ENCODE data around the gene HCFC2. TPM values are rescaled to one million over a fixed set of nuclear protein-coding genes. Genes with fewer than 3 reads are reported as not detected.

Gene HCFC2
- total RNA-seq, 1 donor from 2014 or later, result 28.7 TPM

DNA sequence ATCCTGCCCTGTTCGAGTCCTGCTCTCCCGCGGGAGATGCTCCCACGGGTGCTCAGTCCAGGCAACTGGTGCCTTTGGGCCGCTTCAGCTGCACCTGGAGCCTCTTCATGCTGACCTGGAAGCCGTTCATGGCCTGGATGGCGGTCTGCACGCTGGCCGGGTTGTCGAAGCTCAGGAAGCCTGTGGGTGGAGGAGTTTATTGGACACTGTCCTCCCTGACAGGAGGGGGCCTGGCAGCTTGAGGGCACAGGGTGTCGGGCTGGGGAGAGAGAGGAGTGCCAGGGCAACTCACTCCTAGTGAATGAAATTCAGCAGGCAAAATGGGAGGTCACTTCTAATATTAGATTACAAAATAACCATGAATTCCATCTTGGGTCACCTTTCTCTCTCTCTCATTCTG is 83.0 kb downstream of the HCFC2 start:
- Histone ChIP-seq H3K4me1 (no peaks in the 10 kb centered on the region), H3K4me3 (no peak overlapping the region), H3K27me3 (no peaks in the 10 kb centered on the region), H3K9me3 (no peaks in the 10 kb centered on the region), H3K27ac (no peak overlapping the region), H3K36me3 (no peaks in the 10 kb centered on the region)
- TF ChIP-seq POLR2AphosphoS5 (IDR thresholded peaks at IDR 0.05; ENCODE audit: insufficient read depth in 1 of 2, low read depth in 1 of 2) (no peak), POLR2A (IDR thresholded peaks at IDR 0.05) (no peak)
- TF ChIP-seq, protein P1, sequence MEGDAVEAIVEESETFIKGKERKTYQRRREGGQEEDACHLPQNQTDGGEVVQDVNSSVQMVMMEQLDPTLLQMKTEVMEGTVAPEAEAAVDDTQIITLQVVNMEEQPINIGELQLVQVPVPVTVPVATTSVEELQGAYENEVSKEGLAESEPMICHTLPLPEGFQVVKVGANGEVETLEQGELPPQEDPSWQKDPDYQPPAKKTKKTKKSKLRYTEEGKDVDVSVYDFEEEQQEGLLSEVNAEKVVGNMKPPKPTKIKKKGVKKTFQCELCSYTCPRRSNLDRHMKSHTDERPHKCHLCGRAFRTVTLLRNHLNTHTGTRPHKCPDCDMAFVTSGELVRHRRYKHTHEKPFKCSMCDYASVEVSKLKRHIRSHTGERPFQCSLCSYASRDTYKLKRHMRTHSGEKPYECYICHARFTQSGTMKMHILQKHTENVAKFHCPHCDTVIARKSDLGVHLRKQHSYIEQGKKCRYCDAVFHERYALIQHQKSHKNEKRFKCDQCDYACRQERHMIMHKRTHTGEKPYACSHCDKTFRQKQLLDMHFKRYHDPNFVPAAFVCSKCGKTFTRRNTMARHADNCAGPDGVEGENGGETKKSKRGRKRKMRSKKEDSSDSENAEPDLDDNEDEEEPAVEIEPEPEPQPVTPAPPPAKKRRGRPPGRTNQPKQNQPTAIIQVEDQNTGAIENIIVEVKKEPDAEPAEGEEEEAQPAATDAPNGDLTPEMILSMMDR (IDR thresholded peaks at IDR 0.05), result no peak
- intact Hi-C loops (cut with DNase I), result no loop called here
- no peak for DNase-seq (ENCODE audit: extremely low spot score in 2 of 2)

DNA sequence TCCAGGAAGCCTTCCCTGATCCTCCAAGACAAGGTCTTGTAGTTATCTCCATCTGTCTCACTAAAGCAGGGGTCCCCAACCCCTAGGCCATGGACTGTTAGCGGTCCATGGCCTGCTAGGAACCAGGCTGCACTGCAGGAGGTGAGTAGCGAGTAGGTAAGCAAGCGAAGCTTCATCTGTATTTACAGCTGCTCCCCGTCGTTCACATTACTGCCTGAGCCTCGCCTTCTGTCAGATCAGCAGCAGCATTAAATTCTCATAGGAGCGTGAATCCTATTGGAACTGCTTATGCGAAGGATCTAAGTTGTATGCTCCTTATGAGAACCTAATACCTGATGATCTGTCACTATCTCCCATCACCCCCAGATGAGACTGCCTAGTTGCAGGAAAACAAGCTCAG is 86.1 kb downstream of the HCFC2 start:
- no peaks in the 10 kb centered on the region for H3K27me3 ChIP-seq
- no peaks in the 10 kb centered on the region for H3K9me3 ChIP-seq
- no peak overlapping the region for H3K4me3 ChIP-seq
- no peaks in the 10 kb centered on the region for H3K4me1 ChIP-seq
- H3K36me3 ChIP-seq, result no peaks in the 10 kb centered on the region
- no peak for DNase-seq (ENCODE audit: extremely low spot score in 2 of 2)
- TF ChIP-seq POLR2A (IDR thresholded peaks at IDR 0.05) (no peak), POLR2AphosphoS5 (IDR thresholded peaks at IDR 0.05; ENCODE audit: insufficient read depth in 1 of 2, low read depth in 1 of 2) (no peak)
- TF ChIP-seq, protein P1 (IDR thresholded peaks at IDR 0.05), result no peak
- intact Hi-C loops (cut with DNase I), result no loop called here
- H3K27ac ChIP-seq, result no peak overlapping the region

DNA sequence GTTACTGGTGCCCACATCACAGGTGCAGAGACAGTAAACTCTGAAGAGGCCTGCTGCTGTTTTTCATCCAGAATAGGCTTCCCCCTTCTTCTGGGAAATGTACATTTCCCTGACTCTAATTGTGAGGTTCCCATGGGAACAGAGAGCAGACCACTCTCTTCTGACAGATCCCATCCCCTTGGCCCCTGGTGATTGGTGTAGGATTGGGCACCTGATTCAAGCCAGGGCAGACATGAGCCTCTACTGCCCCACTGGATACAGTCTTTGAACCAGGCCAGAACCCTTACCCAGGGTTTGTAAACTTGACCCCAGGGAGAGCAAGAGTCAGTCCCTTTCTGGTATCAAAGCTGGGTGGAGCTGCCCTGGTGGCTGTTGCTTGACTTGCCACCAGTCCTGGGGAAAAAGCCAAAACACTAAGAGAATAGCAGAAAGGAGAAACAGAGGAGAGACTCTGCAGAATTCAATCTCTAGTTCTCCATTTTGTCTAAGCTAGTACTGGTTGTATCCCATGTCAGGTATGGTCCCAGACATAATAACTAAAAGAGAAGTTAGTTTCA is 88.4 kb downstream of the HCFC2 start:
- TF ChIP-seq, protein P1 (IDR thresholded peaks at IDR 0.05), result no peak
- no peak for TF ChIP-seq POLR2A (IDR thresholded peaks at IDR 0.05)
- H3K36me3 ChIP-seq, result no peaks in the 10 kb centered on the region
- DNase-seq (ENCODE audit: extremely low spot score in 2 of 2), result no peak
- H3K4me1 ChIP-seq, result no peaks in the 10 kb centered on the region
- H3K27me3 ChIP-seq, result no peaks in the 10 kb centered on the region
- no peak overlapping the region for H3K4me3 ChIP-seq
- intact Hi-C loops (cut with DNase I), result no loop called here
- H3K9me3 ChIP-seq, result no peaks in the 10 kb centered on the region
- no peak overlapping the region for H3K27ac ChIP-seq

DNA sequence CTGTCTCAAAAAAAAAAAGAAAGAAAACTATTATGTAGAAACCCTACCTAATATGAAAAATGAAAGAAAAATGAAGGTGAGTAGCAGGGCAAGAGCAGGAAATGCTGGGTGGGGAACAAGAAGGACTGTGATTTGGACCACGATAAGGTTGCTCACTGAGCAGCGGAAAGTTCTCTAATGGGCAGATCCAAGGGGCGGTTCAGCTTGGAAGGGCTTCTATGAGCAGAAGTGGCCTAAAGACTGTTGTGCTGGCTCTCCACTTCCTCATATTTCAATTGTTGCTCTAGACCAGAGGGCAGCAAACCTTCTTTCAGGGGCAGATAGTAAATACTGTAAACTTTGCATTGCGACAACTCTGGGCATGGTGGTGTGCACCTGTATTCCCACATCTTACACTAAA is 90.0 kb downstream of the HCFC2 start:
- TF ChIP-seq, protein P1 (IDR thresholded peaks at IDR 0.05), result no peak
- TF ChIP-seq POLR2AphosphoS5 (IDR thresholded peaks at IDR 0.05; ENCODE audit: insufficient read depth in 1 of 2, low read depth in 1 of 2), result no peak

DNA sequence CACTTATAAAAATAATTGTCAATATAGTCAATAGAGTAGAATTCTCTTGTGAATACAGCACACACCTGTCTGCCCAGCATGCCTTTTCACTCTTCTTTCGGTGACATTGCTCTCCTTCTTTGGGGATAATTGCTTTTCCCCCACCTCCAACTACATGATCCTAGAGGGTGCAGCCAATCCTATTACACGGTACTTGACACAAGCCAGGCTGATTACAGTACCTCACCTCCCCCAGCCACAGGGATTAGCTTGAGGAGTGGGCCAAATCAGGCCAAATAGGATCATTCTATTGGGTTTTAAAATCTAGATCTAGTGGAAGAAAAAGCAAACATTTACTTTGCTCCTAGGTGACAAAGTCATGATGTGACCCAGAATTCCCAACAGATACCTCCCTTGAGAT is 90.5 kb downstream of the HCFC2 start:
- no peak for DNase-seq (ENCODE audit: extremely low spot score in 2 of 2)
- Histone ChIP-seq H3K4me3 (no peak overlapping the region), H3K4me1 (no peaks in the 10 kb centered on the region), H3K9me3 (no peaks in the 10 kb centered on the region), H3K27me3 (no peaks in the 10 kb centered on the region), H3K27ac (no peak overlapping the region), H3K36me3 (no peaks in the 10 kb centered on the region)
- TF ChIP-seq, protein P1 (IDR thresholded peaks at IDR 0.05), result no peak
- TF ChIP-seq POLR2AphosphoS5 (IDR thresholded peaks at IDR 0.05; ENCODE audit: insufficient read depth in 1 of 2, low read depth in 1 of 2), result no peak
- TF ChIP-seq POLR2A (IDR thresholded peaks at IDR 0.05), result no peak
- intact Hi-C loops (cut with DNase I), result no loop called here

More for the DNA sequence above, 90.0 kb downstream of the HCFC2 start:
- H3K27ac ChIP-seq, result no peak overlapping the region
- DNase-seq (ENCODE audit: extremely low spot score in 2 of 2), result no peak
- H3K27me3 ChIP-seq, result no peaks in the 10 kb centered on the region
- no peaks in the 10 kb centered on the region for H3K4me1 ChIP-seq
- H3K36me3 ChIP-seq, result no peaks in the 10 kb centered on the region
- no peaks in the 10 kb centered on the region for H3K9me3 ChIP-seq
- no peak overlapping the region for H3K4me3 ChIP-seq
- intact Hi-C loops (cut with DNase I), result no loop called here

Small RNAs within 50 kb of the gene (small RNA-seq; reads per million reads assigned to genes)
- not detected for gene RNA5SP370

Other genes starting within 250 kb of the HCFC2 start
- 5.2 TPM for gene NT5DC3, start 223.3 kb upstream of the HCFC2 start, total RNA-seq
- gene HSP90B1, start 134.1 kb upstream of the HCFC2 start, total RNA-seq, result 222 TPM
- 24.6 TPM for gene TDG, start 98.7 kb upstream of the HCFC2 start, total RNA-seq
- gene GLT8D2, start 14.3 kb upstream of the HCFC2 start, total RNA-seq, result 11.0 TPM
- 32.9 TPM for gene NFYB, start 73.7 kb downstream of the HCFC2 start, total RNA-seq
- 144 TPM for gene TXNRD1, start 151.2 kb downstream of the HCFC2 start, total RNA-seq
- gene EID3, start 239.2 kb downstream of the HCFC2 start, total RNA-seq, result 9.1 TPM